Measurements from ENCODE around the gene ANKRD52. TPM values are rescaled to one million over a fixed set of nuclear protein-coding genes. Genes with fewer than 3 reads are reported as not detected.

The ANKRD52 gene
- total RNA-seq, 1 donor: 18.8 TPM

DNA sequence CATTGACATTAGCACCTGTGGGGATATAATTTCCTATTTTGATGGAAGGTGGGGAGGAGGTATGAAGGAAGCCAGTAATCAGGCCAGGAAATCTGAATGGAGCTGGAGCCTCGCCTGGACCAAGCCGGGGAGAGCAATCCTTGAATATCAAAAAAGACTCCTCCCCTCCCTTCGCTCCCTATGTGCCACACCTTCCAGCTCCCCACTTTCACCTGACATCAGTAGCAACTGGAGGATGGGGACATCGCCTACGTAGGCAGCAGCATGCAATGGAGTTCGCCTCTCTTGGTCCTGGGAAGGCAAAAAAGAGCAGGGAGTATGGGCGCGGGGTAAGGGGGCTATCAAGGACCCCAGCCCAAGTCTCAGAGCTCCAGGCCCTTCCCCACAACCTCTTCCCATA lies 1.1 kb downstream of the ANKRD52 start:
- peak; percentile 76 for DNase-seq (ENCODE audit: insufficient read length, low spot score, missing footprints)
- Histone ChIP-seq H3K27me3 (ENCODE audit: insufficient read depth, low read length) (no peaks in the 10 kb centered on the region), H4K20me1 (ENCODE audit: insufficient read depth, low read length) (peaks cover 52% of the 10 kb centered on the region), H3K36me3 (ENCODE audit: insufficient read depth, low read length) (peaks cover 46% of the 10 kb centered on the region), H3K79me2 (ENCODE audit: insufficient read depth, low read length) (peaks cover 59% of the 10 kb centered on the region), H3K4me1 (ENCODE audit: insufficient read depth, low read length) (peaks cover 36% of the 10 kb centered on the region), H3K4me3 (ENCODE audit: insufficient read depth, low read length) (peak overlapping the region; percentile 94), H3K9me3 (ENCODE audit: low read depth, low read length) (no peaks in the 10 kb centered on the region), H3K4me2 (ENCODE audit: insufficient read depth, low read length) (peak overlapping the region; percentile 90), H2AFZ (ENCODE audit: low read length) (no peak overlapping the region), H3K27ac (ENCODE audit: low read depth, low read length) (peak overlapping the region; percentile 78)
- TF ChIP-seq, protein P1, sequence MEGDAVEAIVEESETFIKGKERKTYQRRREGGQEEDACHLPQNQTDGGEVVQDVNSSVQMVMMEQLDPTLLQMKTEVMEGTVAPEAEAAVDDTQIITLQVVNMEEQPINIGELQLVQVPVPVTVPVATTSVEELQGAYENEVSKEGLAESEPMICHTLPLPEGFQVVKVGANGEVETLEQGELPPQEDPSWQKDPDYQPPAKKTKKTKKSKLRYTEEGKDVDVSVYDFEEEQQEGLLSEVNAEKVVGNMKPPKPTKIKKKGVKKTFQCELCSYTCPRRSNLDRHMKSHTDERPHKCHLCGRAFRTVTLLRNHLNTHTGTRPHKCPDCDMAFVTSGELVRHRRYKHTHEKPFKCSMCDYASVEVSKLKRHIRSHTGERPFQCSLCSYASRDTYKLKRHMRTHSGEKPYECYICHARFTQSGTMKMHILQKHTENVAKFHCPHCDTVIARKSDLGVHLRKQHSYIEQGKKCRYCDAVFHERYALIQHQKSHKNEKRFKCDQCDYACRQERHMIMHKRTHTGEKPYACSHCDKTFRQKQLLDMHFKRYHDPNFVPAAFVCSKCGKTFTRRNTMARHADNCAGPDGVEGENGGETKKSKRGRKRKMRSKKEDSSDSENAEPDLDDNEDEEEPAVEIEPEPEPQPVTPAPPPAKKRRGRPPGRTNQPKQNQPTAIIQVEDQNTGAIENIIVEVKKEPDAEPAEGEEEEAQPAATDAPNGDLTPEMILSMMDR (IDR thresholded peaks at IDR 0.05; ENCODE audit: extremely low read depth, low read depth, low read length): no peak

- H4K20me1 ChIP-seq (ENCODE audit: insufficient read depth, low read length): peaks cover 53% of the 10 kb centered on the region
- H2AFZ ChIP-seq (ENCODE audit: low read length): no peak overlapping the region
- DNase-seq (ENCODE audit: insufficient read length, low spot score, missing footprints): peak; percentile 95
- no peaks in the 10 kb centered on the region for H3K27me3 ChIP-seq (ENCODE audit: insufficient read depth, low read length)
- H3K4me2 ChIP-seq (ENCODE audit: insufficient read depth, low read length): peak overlapping the region; percentile 90
- H3K27ac ChIP-seq (ENCODE audit: low read depth, low read length): peak overlapping the region; percentile 78
- H3K79me2 ChIP-seq (ENCODE audit: insufficient read depth, low read length): peaks cover 64% of the 10 kb centered on the region
- H3K36me3 ChIP-seq (ENCODE audit: insufficient read depth, low read length): peaks cover 52% of the 10 kb centered on the region
- TF ChIP-seq, protein P1 (IDR thresholded peaks at IDR 0.05; ENCODE audit: extremely low read depth, low read depth, low read length): no peak
- peaks cover 30% of the 10 kb centered on the region for H3K4me1 ChIP-seq (ENCODE audit: insufficient read depth, low read length)
- no peaks in the 10 kb centered on the region for H3K9me3 ChIP-seq (ENCODE audit: low read depth, low read length)
- peak overlapping the region; percentile 94 for H3K4me3 ChIP-seq (ENCODE audit: insufficient read depth, low read length)
Observed at GRCh38 chr12:56256326-56256960, 1.7 kb downstream of the ANKRD52 start.

DNA sequence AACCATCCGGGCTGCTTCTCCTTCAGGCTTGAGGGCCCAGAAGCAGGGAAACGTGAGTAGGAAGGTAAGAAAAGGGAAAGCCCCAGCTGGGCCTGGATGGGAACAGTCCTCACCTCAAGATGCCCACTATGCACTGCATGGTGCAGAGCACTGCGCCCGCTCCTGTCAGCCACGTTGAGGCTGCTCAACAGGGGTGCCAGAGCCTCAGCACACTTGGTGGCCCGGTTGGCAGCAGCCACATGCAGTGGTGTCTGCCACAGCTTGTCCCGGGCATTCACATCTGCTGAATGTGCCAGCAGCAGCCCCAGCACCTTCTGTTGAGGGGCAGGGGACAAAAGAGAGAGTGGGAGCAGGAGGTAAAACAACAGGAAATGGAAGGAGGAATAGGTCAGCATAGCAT lies 2.5 kb downstream of the ANKRD52 start:
- peaks cover 58% of the 10 kb centered on the region for H3K36me3 ChIP-seq (ENCODE audit: insufficient read depth, low read length)
- TF ChIP-seq, protein P1 (IDR thresholded peaks at IDR 0.05; ENCODE audit: extremely low read depth, low read depth, low read length): no peak
- peaks cover 27% of the 10 kb centered on the region for H3K4me1 ChIP-seq (ENCODE audit: insufficient read depth, low read length)
- no peaks in the 10 kb centered on the region for H3K9me3 ChIP-seq (ENCODE audit: low read depth, low read length)
- H4K20me1 ChIP-seq (ENCODE audit: insufficient read depth, low read length): peaks cover 53% of the 10 kb centered on the region
- H3K27me3 ChIP-seq (ENCODE audit: insufficient read depth, low read length): no peaks in the 10 kb centered on the region
- H3K4me3 ChIP-seq (ENCODE audit: insufficient read depth, low read length): no peak overlapping the region
- H3K27ac ChIP-seq (ENCODE audit: low read depth, low read length): peak overlapping the region; percentile 78
- H2AFZ ChIP-seq (ENCODE audit: low read length): no peak overlapping the region
- peak overlapping the region; percentile 90 for H3K4me2 ChIP-seq (ENCODE audit: insufficient read depth, low read length)
- H3K79me2 ChIP-seq (ENCODE audit: insufficient read depth, low read length): peaks cover 64% of the 10 kb centered on the region
- DNase-seq (ENCODE audit: insufficient read length, low spot score, missing footprints): peak; percentile 50

DNA sequence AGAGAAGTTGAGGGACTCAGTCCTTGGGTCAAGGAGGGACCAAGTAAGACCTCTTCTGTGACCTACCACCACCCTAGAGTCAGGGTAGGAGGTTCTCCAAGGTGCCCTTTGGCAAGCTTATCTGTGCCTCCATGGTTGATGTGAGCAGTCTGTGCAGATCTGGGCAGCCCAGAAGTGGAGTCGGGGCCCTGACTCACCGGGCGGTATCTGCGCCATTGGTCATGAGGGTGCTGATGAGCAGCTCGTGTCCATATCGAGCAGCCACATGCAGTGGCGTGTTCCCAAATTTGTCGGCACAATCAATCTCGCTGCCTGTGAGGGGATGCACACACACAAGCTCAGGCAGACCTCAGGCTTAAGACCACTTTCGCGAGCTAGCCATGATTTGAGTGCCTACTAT lies 5.1 kb downstream of the ANKRD52 start:
- Histone ChIP-seq H2AFZ (ENCODE audit: low read length) (no peak overlapping the region), H3K79me2 (ENCODE audit: insufficient read depth, low read length) (peaks cover 72% of the 10 kb centered on the region), H3K9me3 (ENCODE audit: low read depth, low read length) (no peaks in the 10 kb centered on the region), H3K36me3 (ENCODE audit: insufficient read depth, low read length) (peaks cover 80% of the 10 kb centered on the region), H3K4me2 (ENCODE audit: insufficient read depth, low read length) (no peak overlapping the region), H4K20me1 (ENCODE audit: insufficient read depth, low read length) (peaks cover 62% of the 10 kb centered on the region), H3K27ac (ENCODE audit: low read depth, low read length) (no peak overlapping the region), H3K4me1 (ENCODE audit: insufficient read depth, low read length) (peaks cover 18% of the 10 kb centered on the region), H3K4me3 (ENCODE audit: insufficient read depth, low read length) (no peak overlapping the region), H3K27me3 (ENCODE audit: insufficient read depth, low read length) (no peaks in the 10 kb centered on the region)
- DNase-seq (ENCODE audit: insufficient read length, low spot score, missing footprints): peak; percentile 37
- TF ChIP-seq, protein P1 (IDR thresholded peaks at IDR 0.05; ENCODE audit: extremely low read depth, low read depth, low read length): no peak

Measured in osteoblast (primary cell).